GM13976 (cell line): Measurements from ENCODE around the gene FBXL16.
"Not testable (repeated sequence)": the region's sequence is repeated elsewhere in the genome, so short reads cannot be mapped to it uniquely, and the experiment has no call there.

ENCODE experiments used
- DNase-seq: peaks from one replicate; pipeline ENCODE4 v3.0.0; 2012; ENCODE audit warnings: low spot score
- CTCF ChIP-seq: IDR thresholded peaks from 2 replicates; pipeline ENCODE4 v1.5.1; 2012; ENCODE audit warnings: borderline replicate concordance, mild to moderate bottlenecking; ENCODE audit not compliant: insufficient read depth; ENCODE audit errors: extremely low read depth, missing control alignments, control extremely low read depth
- in situ Hi-C: fragments of 300-500 bp; cut with MboI; formaldehyde crosslinking; loops from one replicate; pipeline ENCODE4 v1.12.0; 2022; ENCODE audit warnings: low sequenced_read_pairs, mixed read lengths, inconsistent platforms; ENCODE audit not compliant: unreplicated experiment

Gene FBXL16

GRCh38 chr16:692356-693108 is 13.1 kb downstream of the FBXL16 start:
- TF ChIP-seq CTCF, result no peak
- in situ Hi-C loops, result no loop called here
- DNase-seq, result no peak

GRCh38 chr16:691242-691641 is 14.4 kb downstream of the FBXL16 start:
- not testable (repeated sequence) for DNase-seq

GRCh38 chr16:689175-689897 is 16.3 kb downstream of the FBXL16 start:
- DNase-seq, result no peak
- no peak for TF ChIP-seq CTCF
- in situ Hi-C loops, result no loop called here

More at GRCh38 chr16:691242-691641, 14.4 kb downstream of the FBXL16 start:
- in situ Hi-C loops, result not testable (repeated sequence)

- no peak for DNase-seq
- no peak for TF ChIP-seq CTCF
- in situ Hi-C loops, result no loop called here
Measured at GRCh38 chr16:687499-687898, 18.1 kb downstream of the FBXL16 start.

- TF ChIP-seq CTCF, result no peak
- in situ Hi-C loops, result no loop called here
- DNase-seq, result no peak
Measured at GRCh38 chr16:686459-687260, 18.9 kb downstream of the FBXL16 start.

- in situ Hi-C loops, result no loop called here
- DNase-seq, result no peak
- TF ChIP-seq CTCF, result peak; percentile 38
Measured at GRCh38 chr16:685967-686366, 19.6 kb downstream of the FBXL16 start.

GRCh38 chr16:684961-685696 is 20.5 kb downstream of the FBXL16 start:
- no peak for TF ChIP-seq CTCF
- DNase-seq, result no peak
- in situ Hi-C loops, result no loop called here
